D721Med (cell line): ENCODE measurements around the gene CHADL.
"Not testable (repeated sequence)": the region's sequence is repeated elsewhere in the genome, so short reads cannot be mapped to it uniquely, and the experiment has no call there.

ENCODE experiments used
- DNase-seq: peaks from one replicate; pipeline ENCODE4 v3.0.0; 2011; ENCODE audit warnings: low spot score; ENCODE audit not compliant: insufficient read length
- FAIRE-seq: peaks from 2 replicates; lab custom pipeline; 2011; peaks lifted over from hg19 to GRCh38; lab: Jason Lieb, UNC
- CTCF ChIP-seq: IDR thresholded peaks from 2 replicates; pipeline ENCODE4 v1.5.1; 2012; ENCODE audit warnings: mild to moderate bottlenecking, control low read depth; ENCODE audit not compliant: insufficient read depth; ENCODE audit errors: missing control alignments

Gene CHADL

DNA sequence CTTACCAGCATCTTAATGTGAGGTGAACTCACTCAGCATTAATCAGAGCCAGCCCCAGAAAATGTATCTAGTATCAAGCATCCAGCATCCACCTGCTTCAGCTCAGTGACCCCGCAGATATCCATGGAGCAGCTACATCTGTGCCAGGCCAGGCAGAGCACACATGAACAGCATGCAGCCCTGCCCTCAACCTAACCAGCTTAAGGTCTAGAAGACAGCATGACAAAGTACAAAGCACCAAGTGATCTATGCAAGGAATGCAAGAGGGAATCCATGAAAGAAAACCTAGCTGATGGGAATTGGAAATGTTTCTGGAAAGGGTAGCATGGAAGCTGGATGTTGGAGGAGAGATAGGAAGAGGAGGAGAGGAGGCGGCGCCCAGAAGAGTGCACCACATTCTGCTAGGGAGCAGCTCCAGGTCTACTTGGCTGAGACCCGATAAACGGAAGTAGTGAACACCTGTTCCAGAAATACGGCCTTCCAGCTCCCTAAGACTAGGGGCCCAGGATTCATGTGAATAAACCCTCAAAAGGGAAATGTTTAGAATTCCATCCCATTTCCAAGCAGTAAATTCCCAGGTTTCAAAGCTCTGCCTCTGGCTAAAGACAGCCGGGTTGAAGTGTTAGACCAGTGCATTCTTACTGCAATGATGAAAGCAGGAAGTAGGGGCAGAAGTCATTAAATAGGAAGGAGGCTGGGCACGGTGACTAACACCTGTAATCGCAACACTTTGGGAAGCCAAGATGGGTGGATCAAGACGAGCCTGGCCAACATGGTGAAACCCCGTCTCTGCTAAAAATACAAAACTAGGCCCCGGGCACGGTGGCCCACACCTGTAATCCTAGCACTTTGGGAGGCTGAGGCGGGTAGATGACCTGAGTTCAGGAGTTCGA is 59.1 kb downstream of the CHADL start:
- DNase-seq (no peak), FAIRE-seq (no peak)
- TF ChIP-seq CTCF = no peak

- TF ChIP-seq CTCF = no peak
- FAIRE-seq (no peak), DNase-seq (no peak)
Measured at GRCh38 chr22:41180926-41181325, 59.8 kb downstream of the CHADL start.

GRCh38 chr22:41180362-41180761 is 60.4 kb downstream of the CHADL start:
- FAIRE-seq, DNase-seq: not testable (repeated sequence)
